Esophagus muscularis mucosa (tissue), 4 donors: ENCODE data around the gene RPS6KA2. TPM values are rescaled to one million over a fixed set of nuclear protein-coding genes. Genes with fewer than 3 reads are reported as not detected.

Source experiments
- DNase-seq: peaks from one replicate; pipeline ENCODE4 v3.0.0-alpha.2; 2017; ENCODE audit errors: extremely low spot score
- H3K27ac ChIP-seq, 4 donors: fragments of 200-600 bp; sonication (generic); replicated peaks in 1 of 4; 1 replicate in 3 of 4; 2 replicates in 1 of 4; pipeline ENCODE4 v1.5.1; 2016 to 2019; ENCODE audit warnings: mild to moderate bottlenecking in 1 of 4
- H3K27me3 ChIP-seq, 4 donors: fragments of 200-600 bp; sonication (generic); one replicate each; pipeline versions ENCODE4 v1.5.1 to v1.6.0; 2016 to 2019
- H3K36me3 ChIP-seq, 4 donors: fragments of 200-600 bp; sonication (generic); one replicate each; pipeline ENCODE4 v1.5.1; 2016 to 2019
- H3K4me1 ChIP-seq, 4 donors: fragments of 200-600 bp; sonication (generic); one replicate each; pipeline ENCODE4 v1.5.1; 2016 to 2019
- H3K4me3 ChIP-seq, 4 donors: fragments of 200-600 bp; sonication (generic); 1 replicate in 2 of 4; 2 replicates in 2 of 4; pipeline ENCODE4 v1.5.1; 2016 to 2019; ENCODE audit warnings: mild to moderate bottlenecking in 4 of 4, moderate library complexity in 1 of 4
- H3K9me3 ChIP-seq, 4 donors: fragments of 200-600 bp; sonication (generic); 1 replicate in 3 of 4; 2 replicates in 1 of 4; pipeline ENCODE4 v1.5.1; 2016 to 2019
- CTCF ChIP-seq, 3 experiments: fragments of 200-600 bp in 2 of 3; fragments of 450-650 bp in 1 of 3; sonication (generic) in 2 of 3; IDR thresholded peaks; one replicate each; pipeline ENCODE4 v1.5.1; 2017 to 2019; ENCODE audit warnings: antibody characterized with exemption in 3 of 3, mild to moderate bottlenecking in 2 of 3, moderate library complexity in 1 of 3
- EP300 ChIP-seq: sonication (generic); formaldehyde crosslinking; IDR thresholded peaks from one replicate; pipeline ENCODE4 v1.6.1; 2017; ENCODE audit warnings: antibody characterized with exemption
- POLR2A ChIP-seq: fragments of 450-650 bp; IDR thresholded peaks from one replicate; pipeline ENCODE4 v1.6.1; 2017; ENCODE audit warnings: antibody characterized with exemption, moderate library complexity, mild to moderate bottlenecking, low read depth
- POLR2AphosphoS5 ChIP-seq, 2 donors: sonication (generic); formaldehyde crosslinking; IDR thresholded peaks; one replicate each; pipeline ENCODE4 v1.6.1; 2017; ENCODE audit warnings: antibody characterized with exemption in 2 of 2
- WGBS: methylation state at CpG from one replicate; pipeline ENCODE4 v1.1.5; 2018; 5-methylcytosine and 5-hydroxymethylcytosine counted together
- intact Hi-C: fragments of 100-400 bp; cut with DNase I; formaldehyde crosslinking; loops from one replicate; pipeline ENCODE4 v1.15.1; 2023
- total RNA-seq, 4 donors: library from RNA; depleted of rRNA; stranded (reverse); fragments of >200 nt; gene quantifications; one replicate each; pipeline versions ENCODE4 v1.1.0 to v1.2.1, GENCODE V29; 2016

RPS6KA2 gene
- total RNA-seq, 4 donors from 2014 or later = 83.9 to 126 (median 112) TPM

GRCh38 chr6:166433096-166433495 lies 194.0 kb downstream of the RPS6KA2 start:
- peaks cover 25 to 78% (median 50%) of the 10 kb centered on the region in 4 donors for H3K36me3 ChIP-seq
- no peak for DNase-seq
- WGBS = 90% methylated on average over 10 of the region's 10 CpGs

GRCh38 chr6:166430269-166430668 lies 196.8 kb downstream of the RPS6KA2 start:
- 97% methylated on average over 13 of the region's 17 CpGs for WGBS
- peaks cover 25 to 59% (median 38%) of the 10 kb centered on the region in 4 donors for H3K36me3 ChIP-seq
- no peaks in the 10 kb centered on the region for H3K27me3 ChIP-seq
- H3K9me3 ChIP-seq = no peaks in the 10 kb centered on the region
- TF ChIP-seq POLR2A = no peak
- no peak for TF ChIP-seq POLR2AphosphoS5 (IDR thresholded peaks at IDR 0.05)
- no peak for TF ChIP-seq EP300
- no peak overlapping the region for H3K27ac ChIP-seq
- no peaks in the 10 kb centered on the region for H3K4me1 ChIP-seq
- no peak overlapping the region for H3K4me3 ChIP-seq
- no peak for DNase-seq
- intact Hi-C loops = no loop called here

More at GRCh38 chr6:166433096-166433495, 194.0 kb downstream of the RPS6KA2 start:
- Histone ChIP-seq H3K4me1 (no peaks in the 10 kb centered on the region), H3K27me3 (no peaks in the 10 kb centered on the region), H3K4me3 (no peak overlapping the region), H3K27ac (no peak overlapping the region), H3K9me3 (no peaks in the 10 kb centered on the region)
- intact Hi-C loops = no loop called here
- TF ChIP-seq POLR2AphosphoS5 (IDR thresholded peaks at IDR 0.05) (no peak), EP300 (no peak), POLR2A (no peak), CTCF (IDR thresholded peaks at IDR 0.05) (no peak)

GRCh38 chr6:166424431-166424830 lies 202.6 kb downstream of the RPS6KA2 start:
- Histone ChIP-seq H3K4me3 (no peak overlapping the region), H3K27ac (no peak overlapping the region), H3K9me3 (no peaks in the 10 kb centered on the region), H3K4me1 (no peaks in the 10 kb centered on the region), H3K27me3 (no peaks in the 10 kb centered on the region), H3K36me3 (peaks cover 23 to 53% (median 45%) of the 10 kb centered on the region in 4 donors)
- intact Hi-C loops = no loop called here
- 96% methylated on average over 10 of the region's 12 CpGs for WGBS
- no peak for DNase-seq
- TF ChIP-seq EP300 = no peak
- TF ChIP-seq CTCF (IDR thresholded peaks at IDR 0.05) = no peak
- TF ChIP-seq POLR2A = no peak
- no peak for TF ChIP-seq POLR2AphosphoS5 (IDR thresholded peaks at IDR 0.05)

- no peaks in the 10 kb centered on the region for H3K27me3 ChIP-seq
- H3K27ac ChIP-seq = no peak overlapping the region
- WGBS = 78% methylated on average over 7 of the region's 7 CpGs
- TF ChIP-seq CTCF (IDR thresholded peaks at IDR 0.05) = no peak
- peaks cover 27 to 56% (median 48%) of the 10 kb centered on the region in 4 donors for H3K36me3 ChIP-seq
- H3K4me3 ChIP-seq = no peak overlapping the region
- no peaks in the 10 kb centered on the region for H3K4me1 ChIP-seq
- H3K9me3 ChIP-seq = no peaks in the 10 kb centered on the region
- DNase-seq = no peak
- intact Hi-C loops = no loop called here
Observed at GRCh38 chr6:166423781-166424180, 203.3 kb downstream of the RPS6KA2 start.

GRCh38 chr6:166423051-166423745 lies 203.9 kb downstream of the RPS6KA2 start:
- no peaks in the 10 kb centered on the region for H3K4me1 ChIP-seq
- peaks cover 27 to 62% (median 54%) of the 10 kb centered on the region in 4 donors for H3K36me3 ChIP-seq
- no peaks in the 10 kb centered on the region for H3K9me3 ChIP-seq
- H3K27me3 ChIP-seq = no peaks in the 10 kb centered on the region
- no peak overlapping the region for H3K27ac ChIP-seq
- no peak for TF ChIP-seq CTCF (IDR thresholded peaks at IDR 0.05)
- TF ChIP-seq POLR2AphosphoS5 (IDR thresholded peaks at IDR 0.05) = no peak
- TF ChIP-seq POLR2A = no peak
- no peak for TF ChIP-seq EP300
- WGBS = 87% methylated on average over 10 of the region's 22 CpGs
- intact Hi-C loops = no loop called here
- H3K4me3 ChIP-seq = no peak overlapping the region
- no peak for DNase-seq
